HEK293T (cell line): ENCODE data around the gene NUTM1.
A peak's percentile ranks its signal among the peaks of the same experiment; 100 is the strongest.

ENCODE experiments used
- CTCF ChIA-PET: fragments of 350-600 bp; formaldehyde crosslinking; extraction: SDS; loops from one replicate; lab custom pipeline; 2021; ENCODE audit warnings: antibody characterized with exemption, inconsistent platforms; lab: Yijun Ruan, JAX
- POLR2A ChIA-PET: fragments of 350-600 bp; formaldehyde crosslinking; extraction: SDS; loops from one replicate; lab custom pipeline; 2020; ENCODE audit warnings: antibody characterized with exemption, inconsistent platforms; lab: Yijun Ruan, JAX
- DNase-seq: peaks from one replicate; pipeline ENCODE4 v3.0.0; 2012; ENCODE audit warnings: mixed read lengths; ENCODE audit errors: extremely low spot score
- ARNT ChIP-seq: fragments of 450-650 bp; IDR thresholded peaks from 2 replicates; pipeline ENCODE4 v1.6.1; 2017; ENCODE audit warnings: mild to moderate bottlenecking
- BHLHE40 ChIP-seq: fragments of 450-650 bp; IDR thresholded peaks from 2 replicates; pipeline ENCODE4 v1.6.1; 2016; ENCODE audit warnings: mild to moderate bottlenecking, moderate library complexity, borderline replicate concordance
- CTBP1 ChIP-seq: fragments of 450-650 bp; IDR thresholded peaks from 2 replicates; pipeline ENCODE4 v1.6.1; 2016; ENCODE audit warnings: borderline replicate concordance
- ELF4 ChIP-seq: fragments of 450-650 bp; IDR thresholded peaks from 2 replicates; pipeline ENCODE4 v1.6.1; 2017; ENCODE audit warnings: antibody characterized with exemption
- FOXA1 ChIP-seq: fragments of 450-650 bp; IDR thresholded peaks from 2 replicates; pipeline ENCODE4 v1.6.1; 2016; ENCODE audit warnings: mild to moderate bottlenecking
- FOXK2 ChIP-seq: fragments of 450-650 bp; IDR thresholded peaks from 2 replicates; pipeline ENCODE4 v1.6.1; 2016; ENCODE audit warnings: mild to moderate bottlenecking
- FOXM1 ChIP-seq: fragments of 450-650 bp; IDR thresholded peaks from 2 replicates; pipeline ENCODE4 v1.6.1; 2017; ENCODE audit warnings: mild to moderate bottlenecking, borderline replicate concordance
- HDGF ChIP-seq: fragments of 450-650 bp; IDR thresholded peaks from 2 replicates; pipeline ENCODE4 v1.6.1; 2017; ENCODE audit warnings: antibody characterized with exemption, borderline replicate concordance
- L3MBTL2 ChIP-seq: fragments of 450-650 bp; conservative IDR thresholded peaks from 2 replicates; pipeline ENCODE4 v1.6.1; 2016; ENCODE audit warnings: mild to moderate bottlenecking
- LEF1 ChIP-seq: fragments of 450-650 bp; IDR thresholded peaks from 2 replicates; pipeline ENCODE4 v1.6.1; 2017; ENCODE audit warnings: mild to moderate bottlenecking, borderline replicate concordance
- NFRKB ChIP-seq: fragments of 450-650 bp; IDR thresholded peaks from 2 replicates; pipeline ENCODE4 v1.6.1; 2016; ENCODE audit warnings: mild to moderate bottlenecking, moderate library complexity
- SP1 ChIP-seq: fragments of 450-650 bp; IDR thresholded peaks from 2 replicates; pipeline ENCODE4 v1.6.1; 2017
- SUZ12 ChIP-seq: fragments of 450-650 bp; IDR thresholded peaks from 2 replicates; pipeline ENCODE4 v1.6.1; 2016; ENCODE audit warnings: mild to moderate bottlenecking
- TARDBP ChIP-seq: fragments of 450-650 bp; IDR thresholded peaks from 2 replicates; pipeline ENCODE4 v1.6.1; 2016
- ZNF384 ChIP-seq: fragments of 450-650 bp; IDR thresholded peaks from 2 replicates; pipeline ENCODE4 v1.6.1; 2016
- TF ChIP-seq, protein P1 (sequence below): fragments of 450-650 bp; IDR thresholded peaks from 2 replicates; pipeline ENCODE4 v1.6.1; 2016

NUTM1 gene

DNA sequence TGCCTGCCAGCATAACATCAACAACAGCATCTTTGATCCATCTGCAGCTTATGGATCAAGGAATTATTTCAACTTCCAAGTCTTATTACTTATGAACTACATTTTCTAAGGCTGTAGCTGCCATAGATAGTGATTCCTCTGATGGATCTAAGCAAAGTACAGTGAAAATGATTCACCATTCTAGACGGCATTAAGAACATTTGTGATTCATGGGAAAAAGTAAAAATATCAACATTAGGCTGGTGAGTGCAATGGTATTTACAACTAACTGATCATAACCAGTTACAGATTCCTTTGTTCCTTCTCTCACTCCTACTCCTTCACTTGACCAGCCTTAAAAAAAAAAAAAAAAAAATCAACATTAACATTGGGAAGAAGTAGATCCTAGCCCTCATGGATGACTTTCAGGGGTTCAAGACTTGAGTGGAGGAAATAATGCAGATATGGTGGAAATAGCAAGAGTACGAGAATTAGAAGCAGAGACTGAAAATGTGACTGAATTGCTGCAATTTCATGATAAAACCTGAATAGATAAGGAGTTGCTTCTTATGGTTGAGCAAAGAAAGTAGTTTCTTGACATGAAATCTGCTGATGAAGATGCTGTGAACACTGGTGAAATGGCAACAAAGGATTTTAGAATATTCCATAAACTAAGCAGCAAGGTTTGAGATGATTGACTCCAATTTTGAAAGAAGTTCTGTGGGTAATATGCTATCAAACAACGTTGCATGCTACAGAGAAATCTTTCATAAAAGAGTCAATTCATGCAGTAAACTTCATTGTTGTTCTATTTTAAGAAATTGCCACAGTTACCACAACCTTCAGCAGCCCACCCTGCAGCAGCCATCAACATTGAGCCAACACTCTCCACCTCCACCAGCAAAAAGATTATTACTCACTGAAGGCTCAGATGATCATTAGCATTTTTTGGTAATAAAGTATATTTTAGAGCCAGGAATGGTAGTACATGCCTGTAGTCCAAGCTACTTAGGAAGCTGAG lies 28.3 kb upstream of the NUTM1 start:
- no peak for TF ChIP-seq TARDBP
- ChIA-PET POLR2A (no interaction called here), CTCF (no interaction called here)
- no peak for DNase-seq

GRCh38 chr15:34318277-34319079 lies 24.6 kb upstream of the NUTM1 start:
- TF ChIP-seq ZNF384 (0 out of 2 replicates have a peak, but pooled peaks have one; percentile 35), SP1 (no peak)
- ChIA-PET CTCF (no interaction called here), POLR2A (interaction anchor here (0.7 to 1.4 kb wide), 10 partner anchors 9 to 94 kb away, joined by 3 to 6 read pairs (median 4); partner anchors contain the start of genes EMC4, LPCAT4, NOP10 and NUTM1)
- DNase-seq = peak; percentile 53

GRCh38 chr15:34323217-34323616 lies 19.9 kb upstream of the NUTM1 start:
- TF ChIP-seq FOXM1 (no peak), L3MBTL2 (no peak), FOXK2 (no peak), NFRKB (no peak), SUZ12 (no peak), ELF4 (no peak), TARDBP (no peak), HDGF (no peak), ZNF384 (no peak)
- TF ChIP-seq, protein P1, sequence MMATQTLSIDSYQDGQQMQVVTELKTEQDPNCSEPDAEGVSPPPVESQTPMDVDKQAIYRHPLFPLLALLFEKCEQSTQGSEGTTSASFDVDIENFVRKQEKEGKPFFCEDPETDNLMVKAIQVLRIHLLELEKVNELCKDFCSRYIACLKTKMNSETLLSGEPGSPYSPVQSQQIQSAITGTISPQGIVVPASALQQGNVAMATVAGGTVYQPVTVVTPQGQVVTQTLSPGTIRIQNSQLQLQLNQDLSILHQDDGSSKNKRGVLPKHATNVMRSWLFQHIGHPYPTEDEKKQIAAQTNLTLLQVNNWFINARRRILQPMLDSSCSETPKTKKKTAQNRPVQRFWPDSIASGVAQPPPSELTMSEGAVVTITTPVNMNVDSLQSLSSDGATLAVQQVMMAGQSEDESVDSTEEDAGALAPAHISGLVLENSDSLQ = no peak
- no peak for DNase-seq
- CTCF ChIA-PET = no interaction called here
- POLR2A ChIA-PET = no interaction called here

DNA sequence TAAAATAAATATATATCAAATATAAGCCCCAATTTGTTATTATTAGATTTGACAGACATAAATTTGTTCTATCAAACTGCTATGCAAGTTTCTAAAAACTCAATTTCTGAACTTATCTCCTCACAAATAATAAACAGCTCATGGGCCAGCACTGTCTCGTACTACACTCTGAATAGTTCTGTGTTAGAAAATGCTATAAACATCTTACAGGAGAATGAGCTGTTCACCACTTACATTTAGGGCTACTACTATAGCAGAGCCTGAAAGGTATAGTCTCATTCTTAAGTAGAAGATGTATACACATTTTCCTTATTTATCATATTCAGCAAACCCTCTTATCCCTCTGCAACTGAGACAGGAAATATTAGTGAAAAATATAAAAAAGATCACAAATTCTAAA lies 18.2 kb upstream of the NUTM1 start:
- ChIA-PET POLR2A (no interaction called here), CTCF (no interaction called here)
- TF ChIP-seq FOXK2 = no peak
- TF ChIP-seq BHLHE40 = no peak
- TF ChIP-seq NFRKB = no peak
- no peak for TF ChIP-seq CTBP1
- TF ChIP-seq L3MBTL2 = no peak
- no peak for TF ChIP-seq LEF1
- TF ChIP-seq ELF4 = no peak
- no peak for TF ChIP-seq ARNT
- TF ChIP-seq FOXA1 = no peak
- no peak for DNase-seq

DNA sequence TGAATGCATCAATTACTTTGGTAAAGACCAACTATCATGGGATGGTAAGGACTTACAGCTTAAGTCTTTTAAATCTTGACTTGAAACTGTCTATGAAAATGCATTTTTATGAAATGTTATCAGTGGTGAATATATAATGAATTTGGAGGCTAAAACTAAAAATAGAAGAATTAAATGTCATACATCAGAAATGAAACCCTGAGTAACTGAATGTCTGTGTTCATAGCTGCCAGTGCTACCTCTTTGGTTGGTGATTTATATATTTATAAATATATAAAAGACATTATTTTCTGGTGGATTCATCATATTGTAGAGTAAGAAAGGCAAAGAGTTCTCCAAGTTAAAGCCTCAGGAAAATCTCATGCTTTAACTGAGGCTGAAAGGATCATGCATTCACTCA lies 17.7 kb upstream of the NUTM1 start:
- ChIA-PET POLR2A (interaction anchor here (1.1 to 1.3 kb wide), 2 partner anchors 13 to 18 kb away, joined by 3 to 4 read pairs; partner anchors contain the start of genes NOP10 and NUTM1), CTCF (no interaction called here)
- no peak for TF ChIP-seq FOXK2
- no peak for TF ChIP-seq ZNF384
- TF ChIP-seq BHLHE40 = no peak
- TF ChIP-seq L3MBTL2 = no peak
- TF ChIP-seq TARDBP = no peak
- TF ChIP-seq, protein P1 = no peak
- no peak for TF ChIP-seq NFRKB
- no peak for TF ChIP-seq FOXA1
- no peak for TF ChIP-seq ARNT
- TF ChIP-seq CTBP1 = no peak
- no peak for TF ChIP-seq LEF1
- TF ChIP-seq FOXM1 = no peak
- TF ChIP-seq HDGF = no peak

DNA sequence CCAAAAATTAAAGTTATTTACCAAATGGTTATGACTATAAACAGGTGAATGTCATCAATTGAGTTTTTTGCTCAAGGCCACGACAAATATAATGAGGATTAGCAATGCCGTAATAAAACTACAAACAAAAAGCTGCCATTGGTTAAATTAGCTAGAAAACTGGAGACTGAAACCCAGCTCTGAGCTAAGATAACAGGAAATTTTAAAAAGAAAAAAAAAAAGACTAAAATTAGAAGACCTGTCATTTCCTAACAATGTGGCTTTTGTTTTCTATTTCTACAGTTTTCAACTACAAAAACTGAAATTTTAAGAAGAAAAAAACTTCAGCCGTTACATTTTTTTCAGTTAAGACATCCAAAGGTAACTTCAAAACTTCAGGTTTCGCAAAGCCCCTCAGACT lies 15.2 kb upstream of the NUTM1 start:
- ChIA-PET CTCF (no interaction called here), POLR2A (interaction anchor here (1.0 to 2.8 kb wide), 2 partner anchors 9 to 11 kb away, joined by 4 to 13 read pairs; partner anchors contain the start of gene SLC12A6)
- DNase-seq = no peak
- no peak for TF ChIP-seq FOXK2
- TF ChIP-seq LEF1 = no peak
- no peak for TF ChIP-seq CTBP1
- no peak for TF ChIP-seq FOXA1
- TF ChIP-seq SP1 = no peak

More for the DNA sequence above, 17.7 kb upstream of the NUTM1 start:
- DNase-seq = no peak

DNA sequence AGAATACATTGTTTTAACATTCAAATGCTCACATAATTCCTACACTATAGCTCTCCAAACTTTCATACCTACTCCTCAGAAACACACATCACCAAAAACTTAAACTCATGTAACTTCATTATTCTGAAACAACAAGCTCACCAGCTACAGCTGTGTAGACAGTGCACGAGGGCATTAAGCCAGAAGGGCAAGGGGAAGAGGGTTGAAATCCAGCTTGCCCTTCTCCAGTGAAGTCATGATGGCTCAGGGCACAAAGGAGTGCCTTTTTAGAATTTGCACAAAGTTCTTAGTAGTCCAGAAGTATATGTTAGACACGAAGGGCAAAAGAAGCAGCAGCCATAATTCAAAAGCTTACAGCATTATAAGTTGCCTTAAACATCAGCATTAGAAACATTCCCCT lies 14.1 kb upstream of the NUTM1 start:
- no peak for DNase-seq
- CTCF ChIA-PET = interaction anchor here (1.1 kb wide), 1 partner anchor 120 kb away, joined by 4 read pairs; the partner anchor contains the start of gene KATNBL1
- POLR2A ChIA-PET = interaction anchor here (0.9 to 2.8 kb wide), 2 partner anchors 8 to 10 kb away, joined by 3 to 13 read pairs; partner anchors contain the start of gene SLC12A6
- no peak for TF ChIP-seq L3MBTL2
- no peak for TF ChIP-seq CTBP1
- no peak for TF ChIP-seq SUZ12
- TF ChIP-seq, protein P1 = no peak
- no peak for TF ChIP-seq TARDBP
- TF ChIP-seq FOXK2 = no peak
